Stimulated activated naive CD4-positive, alpha-beta T cell treated with Interleukin-2 at 50 U/mL for 16 hours (primary cell): Measurements from ENCODE around the gene KCTD7.
"Not testable (repeated sequence)": the region's sequence is repeated elsewhere in the genome, so short reads cannot be mapped to it uniquely, and the experiment has no call there.

Experiments used
- DNase-seq: peaks from one replicate; lab custom pipeline; 2025; lab: John Stamatoyannopoulos, UW

KCTD7 gene

DNA sequence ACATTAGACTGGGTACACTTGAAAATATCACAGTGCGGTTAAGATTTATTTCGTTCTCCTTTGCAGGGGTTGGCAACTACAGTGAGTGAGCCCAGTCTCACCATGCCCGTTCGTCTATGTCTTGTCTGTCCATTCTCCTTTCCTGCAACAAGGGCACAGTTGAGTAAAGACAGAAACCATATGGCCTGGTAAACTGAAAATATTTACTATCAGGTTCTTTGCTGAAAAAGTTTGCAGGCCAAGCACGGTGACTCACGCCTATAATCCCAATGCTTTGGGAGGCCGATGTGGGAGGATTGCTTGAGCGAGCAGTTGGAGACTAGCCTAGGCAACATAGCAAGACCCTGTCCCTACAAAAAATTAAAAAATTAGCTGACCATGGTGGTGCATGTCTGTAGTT lies 11.4 kb upstream of the KCTD7 start:
- DNase-seq = no peak

- not testable (repeated sequence) for DNase-seq
These were observed 9.2 kb upstream of the KCTD7 start for GRCh38 chr7:66619341-66619948.

DNA sequence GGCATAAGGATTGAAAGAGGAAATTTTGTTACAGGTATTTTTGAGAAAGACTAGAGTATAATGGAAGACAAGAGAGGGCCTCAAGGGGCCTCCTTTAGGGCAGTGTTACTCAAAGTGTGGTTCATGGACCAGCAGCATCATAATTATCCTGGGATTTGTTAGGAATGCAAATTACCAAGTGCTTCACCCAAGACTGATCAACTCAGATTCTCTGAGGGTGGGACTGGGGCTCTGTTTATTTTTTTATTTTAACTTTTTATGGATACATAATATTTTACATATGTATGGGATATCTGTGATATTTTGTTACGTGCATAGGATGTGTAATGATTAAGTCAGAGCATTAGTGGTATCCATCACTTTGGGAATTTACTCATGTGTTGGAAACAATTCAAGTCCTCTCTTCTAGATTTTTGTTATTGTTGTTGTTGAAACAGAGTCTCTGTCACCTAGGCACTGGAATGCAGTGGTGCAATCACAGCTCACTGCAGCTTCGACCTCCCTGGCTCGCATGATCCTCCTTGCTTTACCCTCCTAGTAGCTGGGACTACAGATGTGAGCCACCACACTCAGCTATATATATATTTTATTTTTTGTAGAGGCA lies 2.2 kb upstream of the KCTD7 start:
- DNase-seq = no peak

- no peak for DNase-seq
These were observed 1.5 kb upstream of the KCTD7 start for GRCh38 chr7:66627151-66627681.

DNA sequence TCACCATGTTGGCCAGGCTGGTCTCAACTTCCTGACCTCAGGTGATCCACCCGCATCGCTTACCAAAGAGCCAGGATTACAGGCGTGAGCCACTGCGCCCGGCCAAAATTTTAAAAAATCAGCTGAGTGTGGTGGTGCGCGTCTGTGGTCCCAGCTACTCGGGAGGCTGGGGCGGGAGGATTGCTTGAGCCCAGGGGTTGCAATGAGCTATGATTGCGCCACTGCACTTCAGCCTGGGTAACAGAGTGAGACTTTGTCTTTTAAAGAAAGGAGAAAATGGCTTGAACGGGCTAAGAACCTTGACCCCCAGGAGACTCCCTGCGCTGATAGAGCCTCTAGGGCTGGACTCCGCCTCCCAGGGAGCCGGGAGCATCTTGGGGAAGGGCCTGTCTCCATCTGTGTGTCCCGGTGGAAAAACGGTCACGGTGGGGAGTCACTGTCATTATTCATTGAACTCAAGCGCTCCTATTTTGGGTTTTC lies 760 bp upstream of the KCTD7 start:
- no peak for DNase-seq

DNA sequence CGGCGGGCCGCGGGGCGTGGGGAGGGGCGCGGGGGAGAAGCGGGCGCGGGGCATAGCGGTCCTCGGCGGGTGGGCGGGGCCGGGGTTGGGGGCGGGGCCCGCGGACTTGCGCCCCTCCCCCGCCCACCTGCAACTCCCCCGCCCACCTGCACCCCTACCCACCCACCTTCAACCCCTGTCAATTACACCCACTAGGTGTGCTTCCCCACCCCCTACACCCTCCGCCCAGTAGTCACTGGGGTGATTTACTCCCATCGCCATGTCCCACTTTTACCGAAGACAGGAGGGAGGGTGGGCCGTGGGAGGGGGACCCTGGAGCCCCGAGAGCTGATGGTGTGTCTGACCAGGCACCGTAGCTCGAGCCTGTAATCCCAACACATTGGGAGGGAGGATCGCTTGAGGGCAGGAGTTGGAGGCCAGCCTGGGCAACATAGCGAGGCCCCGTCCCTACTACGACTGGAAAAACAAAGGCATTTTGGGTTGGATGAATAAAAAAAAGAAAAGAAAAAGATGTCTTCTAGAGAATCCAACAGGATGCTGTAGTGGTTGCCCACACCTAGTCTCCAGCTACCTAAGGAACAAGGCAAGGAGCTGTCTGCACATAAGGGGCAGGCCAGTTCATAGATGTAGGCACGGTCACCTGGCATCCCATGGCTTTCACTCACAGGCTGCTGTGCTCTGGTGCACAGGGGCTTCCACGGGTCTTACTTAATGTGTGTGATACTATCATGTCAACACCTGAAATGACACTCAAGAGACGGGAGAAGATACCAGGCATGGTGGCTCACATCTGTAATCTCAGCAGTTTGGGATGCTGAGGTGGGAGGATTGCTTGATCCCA lies 761 bp downstream of the KCTD7 start:
- no peak for DNase-seq

DNA sequence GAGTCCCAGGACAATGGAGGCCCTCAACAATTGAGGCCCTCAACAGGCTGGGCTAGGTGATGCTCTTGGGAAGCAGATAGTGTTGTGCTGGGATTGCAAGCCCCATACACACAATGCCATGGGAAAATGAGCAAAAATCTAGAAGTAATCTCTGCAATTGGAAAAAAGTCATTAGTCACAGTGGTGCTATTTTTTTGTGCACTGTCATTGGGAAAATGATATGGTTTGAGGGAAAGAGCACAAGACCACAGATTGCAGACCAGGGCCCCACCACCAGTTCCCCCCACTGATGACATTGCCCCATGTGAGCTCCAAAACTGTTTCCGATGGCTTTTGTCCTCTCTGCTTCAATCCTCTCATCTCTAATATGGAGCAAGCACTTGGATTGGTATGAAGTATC lies 1.9 kb downstream of the KCTD7 start:
- DNase-seq = no peak

DNA sequence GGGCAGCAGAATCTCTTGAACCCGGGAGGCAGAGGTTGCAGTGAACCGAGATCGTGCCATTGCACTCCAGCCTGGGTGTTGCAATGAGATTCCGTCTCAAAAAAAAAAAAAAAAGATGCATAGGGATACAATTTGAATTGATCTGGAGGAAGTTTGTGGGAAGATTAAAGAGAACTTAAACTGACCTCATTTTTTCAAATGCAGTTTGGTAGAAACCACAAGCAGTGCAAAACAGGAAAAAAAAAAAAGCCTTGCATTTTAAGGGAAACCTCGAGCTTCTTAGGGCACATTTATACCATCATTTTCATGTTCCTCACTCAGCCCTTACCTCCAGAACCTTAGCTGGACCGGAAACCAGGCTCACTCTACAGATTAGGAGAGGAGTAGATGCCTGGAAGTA lies 2.8 kb downstream of the KCTD7 start:
- DNase-seq = no peak

GRCh38 chr7:66634816-66635215 lies 6.1 kb downstream of the KCTD7 start:
- DNase-seq = no peak

DNA sequence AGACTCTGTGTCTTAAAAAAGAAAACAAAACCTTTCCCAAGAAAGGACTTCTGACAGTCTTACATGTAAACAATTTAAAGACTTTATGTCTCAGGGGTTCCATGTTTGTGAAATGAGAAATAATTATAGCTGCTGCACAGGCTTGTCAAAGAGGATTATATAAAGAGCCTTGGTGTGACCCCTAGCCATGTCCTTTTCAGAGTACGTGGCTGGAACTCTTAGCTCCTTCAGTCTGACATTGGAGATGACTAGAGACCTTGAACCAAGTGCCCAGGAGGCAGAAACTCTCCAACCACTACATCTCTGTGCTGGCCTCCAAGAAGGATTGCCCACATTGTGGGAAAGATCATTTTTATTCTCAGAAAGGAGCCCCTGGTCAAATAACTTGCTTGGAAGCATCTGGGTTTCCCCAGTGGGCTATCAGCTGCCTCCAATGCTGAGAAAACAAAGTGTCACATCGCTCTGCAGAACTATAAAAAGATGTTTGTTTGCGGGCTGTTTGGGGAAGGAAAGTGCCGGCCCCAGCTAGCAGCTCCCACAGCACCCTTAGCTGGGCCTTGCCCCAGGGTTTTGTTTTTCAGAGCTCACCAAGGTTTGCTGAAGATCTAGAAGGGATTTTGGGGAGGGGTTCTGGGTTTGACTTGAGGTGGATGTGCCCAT lies 6.8 kb downstream of the KCTD7 start:
- not testable (repeated sequence) for DNase-seq

DNA sequence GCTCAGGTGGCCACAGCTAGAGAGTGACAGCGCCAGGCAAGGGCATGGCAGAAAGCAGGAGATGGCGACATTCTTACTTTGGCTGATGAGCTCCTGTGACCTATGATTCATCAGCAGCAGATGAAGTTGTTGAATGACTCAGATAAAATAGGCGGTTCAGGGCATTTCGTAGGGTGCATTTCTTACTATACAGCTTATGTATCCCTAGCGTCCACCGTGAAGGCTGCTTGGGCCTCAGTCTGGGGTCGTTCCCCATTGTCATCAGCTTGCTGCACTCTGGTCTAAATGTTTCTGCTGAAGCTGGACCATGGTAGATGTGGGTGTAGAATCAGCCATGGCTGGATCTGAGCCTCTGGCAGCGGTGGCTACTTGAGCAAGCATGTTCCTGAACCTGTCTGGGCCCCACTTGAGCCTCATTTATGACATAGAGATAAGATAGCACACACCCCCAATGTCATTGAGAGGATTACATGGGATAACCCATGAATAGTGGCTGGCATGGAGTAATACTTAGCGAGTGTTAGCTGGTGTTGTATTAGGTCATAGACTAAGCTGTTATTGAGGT lies 7.4 kb downstream of the KCTD7 start:
- DNase-seq = not testable (repeated sequence)

- DNase-seq = no peak
These were observed 9.8 kb downstream of the KCTD7 start for GRCh38 chr7:66638309-66639099.

- DNase-seq = no peak
These were observed 11.1 kb downstream of the KCTD7 start for GRCh38 chr7:66639773-66640172.

DNA sequence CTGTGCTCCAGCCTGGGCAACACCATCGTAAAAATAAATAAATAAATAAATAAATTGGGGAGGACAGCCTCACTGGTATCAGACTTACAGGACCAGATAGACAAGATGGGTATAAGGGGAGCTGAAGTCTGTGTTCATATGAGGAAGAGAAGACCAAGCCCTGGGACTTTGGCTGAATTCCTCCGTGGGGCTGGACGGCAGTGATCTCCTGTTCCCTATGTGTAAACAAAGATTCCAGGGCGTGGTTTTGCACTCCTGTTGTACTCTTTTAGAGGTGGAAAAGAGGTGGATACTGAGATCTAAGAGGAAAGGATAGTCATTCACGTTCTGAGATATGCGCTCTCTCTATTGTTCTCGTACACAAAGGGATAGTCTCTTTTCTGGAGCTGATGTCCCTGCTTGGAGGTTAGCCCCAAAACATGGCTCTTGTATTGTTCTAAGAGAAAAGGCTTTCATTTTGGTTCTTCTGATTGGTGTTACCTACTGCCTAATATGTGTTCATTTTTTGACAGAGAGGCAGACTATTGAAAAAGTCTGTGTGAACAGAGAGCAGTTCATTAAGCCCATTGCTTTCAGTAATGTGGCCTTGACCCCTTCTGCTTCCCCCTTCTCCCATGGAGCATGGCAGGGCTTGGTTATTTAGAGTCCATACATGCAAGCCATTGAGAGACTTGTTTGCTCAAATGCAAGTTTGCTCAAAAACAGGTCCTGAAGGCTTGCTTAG lies 12.3 kb downstream of the KCTD7 start:
- no peak for DNase-seq

DNA sequence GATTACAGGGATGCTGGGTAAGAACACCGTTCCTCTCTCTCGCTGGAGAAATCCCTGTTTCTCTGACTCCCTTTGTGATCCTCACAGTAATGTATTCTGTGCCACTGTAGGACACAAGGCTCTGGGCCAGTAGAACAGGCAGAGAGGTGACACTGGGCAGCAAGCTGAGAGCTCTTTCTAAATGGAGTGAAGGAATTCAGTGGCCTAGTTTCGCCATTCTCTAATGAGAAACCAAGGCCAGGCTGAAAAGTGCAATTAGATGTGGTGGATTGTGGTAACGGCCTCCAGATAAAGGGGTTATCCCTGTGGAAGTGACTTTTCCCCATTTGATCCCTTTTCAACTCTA lies 12.8 kb downstream of the KCTD7 start:
- DNase-seq = no peak

DNA sequence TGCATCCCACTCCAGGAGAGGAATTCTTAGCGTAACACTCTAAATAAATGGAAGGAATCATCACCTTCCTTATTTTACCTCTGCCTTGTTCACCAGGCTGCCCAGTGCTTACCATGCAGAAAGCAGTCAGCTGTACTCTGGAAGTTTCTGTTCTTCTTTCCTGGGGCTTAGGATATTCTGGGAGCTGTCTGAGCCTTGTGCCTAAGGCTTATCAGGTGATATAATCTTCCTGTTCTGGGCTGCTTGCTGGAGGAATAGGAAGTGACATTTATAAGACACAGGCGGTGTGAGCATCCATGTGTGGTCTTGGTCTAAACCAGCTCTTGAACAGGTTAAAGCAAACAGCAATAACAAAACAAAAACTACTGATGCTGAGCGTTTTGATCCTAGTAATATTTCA lies 13.5 kb downstream of the KCTD7 start:
- DNase-seq = no peak

- no peak for DNase-seq
These were observed 14.3 kb downstream of the KCTD7 start for GRCh38 chr7:66642932-66643331.

- DNase-seq = no peak
These were observed 14.7 kb downstream of the KCTD7 start for GRCh38 chr7:66643395-66643794.

DNA sequence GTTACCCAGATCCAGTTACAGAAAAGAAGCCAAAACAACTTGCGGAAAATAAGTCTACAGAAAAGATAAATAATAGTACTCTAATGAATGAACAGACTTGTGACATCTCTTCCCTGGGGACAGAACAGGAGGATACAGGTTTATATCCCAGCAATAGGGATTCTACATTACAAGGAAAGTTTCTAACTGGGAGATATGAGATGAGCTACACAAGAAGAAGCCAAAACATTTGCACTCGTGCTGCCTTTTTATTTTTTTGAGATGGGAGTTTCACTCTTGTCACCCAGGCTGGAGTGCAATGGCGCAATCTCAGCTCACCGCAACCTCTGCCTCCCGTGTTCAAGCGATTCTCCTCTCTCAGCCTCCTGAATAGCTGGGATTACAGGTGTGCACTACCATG lies 22.3 kb downstream of the KCTD7 start:
- not testable (repeated sequence) for DNase-seq

GRCh38 chr7:66653719-66654274 lies 25.1 kb downstream of the KCTD7 start:
- not testable (repeated sequence) for DNase-seq
